CD14-positive monocyte (primary cell): Measurements from ENCODE around the gene ALKBH1. TPM values are rescaled to one million over a fixed set of nuclear protein-coding genes. Genes with fewer than 3 reads are reported as not detected.
"Not testable (repeated sequence)": the region's sequence is repeated elsewhere in the genome, so short reads cannot be mapped to it uniquely, and the experiment has no call there.

ENCODE experiments used
- DNase-seq, 3 donors: peaks; one replicate each; pipeline ENCODE4 v3.0.0-alpha.2; 2011 to 2022
- H2AFZ ChIP-seq: 2 replicates; pipeline ENCODE4 v1.6.0; 2012; ENCODE audit warnings: mild to moderate bottlenecking, low read depth, low read length, inconsistent platforms; ENCODE audit not compliant: insufficient read depth, poor library complexity, severe bottlenecking
- H3K27ac ChIP-seq, 2 donors: 1 replicate in 1 of 2; 2 replicates in 1 of 2; pipeline ENCODE4 v1.5.1; 2012 to 2013; ENCODE audit warnings: low read length in 2 of 2, control low read depth in 1 of 2, inconsistent platforms in 1 of 2, low read depth in 1 of 2, mild to moderate bottlenecking in 1 of 2
- H3K27me3 ChIP-seq, 2 donors: one replicate each; pipeline versions ENCODE4 v1.6.0 to v1.6.1; 2011 to 2013; ENCODE audit warnings: low read length in 2 of 2; ENCODE audit not compliant: control insufficient read depth in 2 of 2, insufficient read depth in 2 of 2
- H3K36me3 ChIP-seq, 2 donors: replicated peaks in 1 of 2; 1 replicate in 1 of 2; 2 replicates in 1 of 2; pipeline versions ENCODE4 v1.5.1 to v1.6.1; 2012 to 2013; ENCODE audit warnings: low read length in 2 of 2, control low read depth in 1 of 2, inconsistent platforms in 1 of 2, mild to moderate bottlenecking in 1 of 2; ENCODE audit not compliant: insufficient read depth in 2 of 2, control insufficient read depth in 1 of 2
- H3K4me1 ChIP-seq, 2 donors: 1 replicate in 1 of 2; 2 replicates in 1 of 2; pipeline versions ENCODE4 v1.5.1 to v1.6.1; 2012 to 2013; ENCODE audit warnings: low read length in 2 of 2, control low read depth in 1 of 2, inconsistent platforms in 1 of 2, mild to moderate bottlenecking in 1 of 2, moderate library complexity in 1 of 2; ENCODE audit not compliant: insufficient read depth in 2 of 2, control insufficient read depth in 1 of 2
- H3K4me2 ChIP-seq: replicated peaks from 2 replicates; pipeline ENCODE3; 2012; ENCODE audit warnings: low read length, moderate library complexity, mild to moderate bottlenecking; ENCODE audit not compliant: poor library complexity, severe bottlenecking; ENCODE audit errors: extremely low read depth
- H3K4me3 ChIP-seq, 3 experiments: fragments of 200-600 bp in 1 of 3; sonication (generic) in 1 of 3; replicated peaks in 1 of 3; 1 replicate in 2 of 3; 2 replicates in 1 of 3; pipeline ENCODE4 v1.5.1; 2011 to 2013; ENCODE audit warnings: low read length in 3 of 3, mild to moderate bottlenecking in 3 of 3, control low read depth in 2 of 3, low read depth in 2 of 3, inconsistent platforms in 1 of 3, moderate library complexity in 1 of 3
- H3K79me2 ChIP-seq: 2 replicates; pipeline ENCODE4 v1.6.0; 2012; ENCODE audit warnings: mild to moderate bottlenecking, control low read depth, inconsistent platforms, low read length, moderate library complexity; ENCODE audit not compliant: insufficient read depth
- H3K9ac ChIP-seq: 2 replicates; pipeline ENCODE4 v1.6.0; 2017; ENCODE audit warnings: low read length, mild to moderate bottlenecking; ENCODE audit not compliant: insufficient read depth, poor library complexity, severe bottlenecking
- H3K9me3 ChIP-seq, 2 donors: replicated peaks in 1 of 2; 1 replicate in 1 of 2; 2 replicates in 1 of 2; pipeline versions ENCODE4 v1.5.1 to v1.6.1; 2012 to 2013; ENCODE audit warnings: low read length in 2 of 2, control low read depth in 1 of 2; ENCODE audit not compliant: control insufficient read depth in 1 of 2, insufficient read depth in 1 of 2
- H4K20me1 ChIP-seq: 2 replicates; pipeline ENCODE4 v1.6.0; 2012; ENCODE audit warnings: mild to moderate bottlenecking, low read length, control low read depth, moderate library complexity; ENCODE audit not compliant: insufficient read depth
- H3K27ac Mint-ChIP-seq, 7 donors: one replicate each; pipeline ENCODE4 v1.8.0; 2020; ENCODE audit warnings: mild to moderate bottlenecking in 7 of 7, mixed read lengths in 7 of 7, moderate library complexity in 6 of 7, inconsistent platforms in 2 of 7
- H3K27me3 Mint-ChIP-seq, 3 donors: one replicate each; pipeline ENCODE4 v1.8.0; 2021 to 2022; ENCODE audit warnings: low read depth in 3 of 3, mild to moderate bottlenecking in 3 of 3, mixed read lengths in 3 of 3, moderate library complexity in 3 of 3, inconsistent platforms in 1 of 3
- H3K36me3 Mint-ChIP-seq, 2 donors: one replicate each; pipeline ENCODE4 v1.8.0; 2020; ENCODE audit warnings: mixed read lengths in 2 of 2, inconsistent platforms in 1 of 2, mild to moderate bottlenecking in 1 of 2
- H3K4me1 Mint-ChIP-seq: one replicate; pipeline ENCODE4 v1.8.0; 2020; ENCODE audit warnings: mild to moderate bottlenecking, mixed read lengths
- H3K4me3 Mint-ChIP-seq, 2 donors: one replicate each; pipeline ENCODE4 v1.8.0; 2020; ENCODE audit warnings: mild to moderate bottlenecking in 2 of 2, mixed read lengths in 2 of 2, moderate library complexity in 1 of 2
- H3K9me3 Mint-ChIP-seq, 7 donors: one replicate each; pipeline ENCODE4 v1.8.0; 2020 to 2022; ENCODE audit warnings: mixed read lengths in 7 of 7, mild to moderate bottlenecking in 6 of 7, moderate library complexity in 6 of 7, inconsistent platforms in 2 of 7
- WGBS: methylation state at CpG from one replicate; pipeline ENCODE4 v1.1.5; 2013; ENCODE audit warnings: missing lambda C conversion rate; ENCODE audit not compliant: insufficient coverage; 5-methylcytosine and 5-hydroxymethylcytosine counted together
- intact Hi-C, 2 donors: fragments of 100-400 bp; cut with micrococcal nuclease; formaldehyde crosslinking; loops; one replicate each; pipeline versions ENCODE4 v1.15.0 to v1.15.1; 2023
- polyA plus RNA-seq, 3 donors: library from polyadenylated mRNA; depleted of rRNA in 1 of 3; unstranded in 2 of 3; stranded (reverse) in 1 of 3; fragments of 300-500 nt in 2 of 3; fragments of >200 nt in 1 of 3; fragmentation: Illumina TruSeq in 2 of 3; gene quantifications; 1 replicate in 2 of 3; 2 replicates in 1 of 3; pipeline ENCODE4 v1.2.3, GENCODE V29; 2012 to 2021
- TF ChIP-seq, protein P1 (sequence below): fragments of 200-600 bp; IDR thresholded peaks from one replicate; pipeline ENCODE4 v1.8.0; 2022; ENCODE audit warnings: antibody characterized with exemption, mild to moderate bottlenecking

The ALKBH1 gene
- polyA plus RNA-seq, 3 donors, result 3.4 to 4.5 (median 4.2) TPM

DNA sequence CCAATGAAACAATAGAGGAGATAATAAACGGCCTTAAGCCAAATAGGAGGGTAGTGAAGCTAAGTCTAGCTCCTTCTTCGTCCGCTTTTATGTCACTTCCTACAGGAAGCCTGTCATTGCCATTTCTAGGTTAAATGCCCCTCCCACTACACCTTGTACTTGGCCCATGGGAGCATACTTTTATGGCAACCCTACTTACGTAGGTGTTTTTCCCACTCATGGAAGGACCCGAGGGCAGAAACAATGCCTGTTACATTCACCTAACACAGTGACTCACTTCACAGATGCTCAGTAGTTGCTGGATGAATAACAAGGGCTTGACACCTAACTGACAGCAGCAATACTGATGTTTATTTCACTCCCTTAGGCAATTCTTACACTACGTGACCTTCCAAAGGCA, 44.5 kb downstream of the ALKBH1 start:
- no peaks in the 10 kb centered on the region for H4K20me1 ChIP-seq
- 90% methylated on average over 2 of the region's 6 CpGs for WGBS
- no peak overlapping the region for H3K4me3 ChIP-seq
- no peak for DNase-seq
- H3K9me3 ChIP-seq, result no peaks in the 10 kb centered on the region
- no peaks in the 10 kb centered on the region for H3K27me3 ChIP-seq
- no peak overlapping the region for H2AFZ ChIP-seq
- no peak overlapping the region for H3K4me2 ChIP-seq
- H3K27ac Mint-ChIP-seq, result no peak overlapping the region
- H3K36me3 ChIP-seq, result no peaks in the 10 kb centered on the region
- H3K4me1 Mint-ChIP-seq, result peaks cover 61% of the 10 kb centered on the region
- no peak overlapping the region for H3K27ac ChIP-seq
- intact Hi-C loops, result no loop called here
- TF ChIP-seq, protein P1, sequence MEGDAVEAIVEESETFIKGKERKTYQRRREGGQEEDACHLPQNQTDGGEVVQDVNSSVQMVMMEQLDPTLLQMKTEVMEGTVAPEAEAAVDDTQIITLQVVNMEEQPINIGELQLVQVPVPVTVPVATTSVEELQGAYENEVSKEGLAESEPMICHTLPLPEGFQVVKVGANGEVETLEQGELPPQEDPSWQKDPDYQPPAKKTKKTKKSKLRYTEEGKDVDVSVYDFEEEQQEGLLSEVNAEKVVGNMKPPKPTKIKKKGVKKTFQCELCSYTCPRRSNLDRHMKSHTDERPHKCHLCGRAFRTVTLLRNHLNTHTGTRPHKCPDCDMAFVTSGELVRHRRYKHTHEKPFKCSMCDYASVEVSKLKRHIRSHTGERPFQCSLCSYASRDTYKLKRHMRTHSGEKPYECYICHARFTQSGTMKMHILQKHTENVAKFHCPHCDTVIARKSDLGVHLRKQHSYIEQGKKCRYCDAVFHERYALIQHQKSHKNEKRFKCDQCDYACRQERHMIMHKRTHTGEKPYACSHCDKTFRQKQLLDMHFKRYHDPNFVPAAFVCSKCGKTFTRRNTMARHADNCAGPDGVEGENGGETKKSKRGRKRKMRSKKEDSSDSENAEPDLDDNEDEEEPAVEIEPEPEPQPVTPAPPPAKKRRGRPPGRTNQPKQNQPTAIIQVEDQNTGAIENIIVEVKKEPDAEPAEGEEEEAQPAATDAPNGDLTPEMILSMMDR, result no peak
- peaks cover 51 to 56% of the 10 kb centered on the region in 2 donors for H3K4me1 ChIP-seq
- H3K4me3 Mint-ChIP-seq, result no peak overlapping the region
- H3K9me3 Mint-ChIP-seq, result no peaks in the 10 kb centered on the region
- H3K9ac ChIP-seq, result no peak overlapping the region
- H3K79me2 ChIP-seq, result no peaks in the 10 kb centered on the region
- peaks cover 1 to 4% of the 10 kb centered on the region in 2 donors for H3K36me3 Mint-ChIP-seq
- no peaks in the 10 kb centered on the region for H3K27me3 Mint-ChIP-seq

DNA sequence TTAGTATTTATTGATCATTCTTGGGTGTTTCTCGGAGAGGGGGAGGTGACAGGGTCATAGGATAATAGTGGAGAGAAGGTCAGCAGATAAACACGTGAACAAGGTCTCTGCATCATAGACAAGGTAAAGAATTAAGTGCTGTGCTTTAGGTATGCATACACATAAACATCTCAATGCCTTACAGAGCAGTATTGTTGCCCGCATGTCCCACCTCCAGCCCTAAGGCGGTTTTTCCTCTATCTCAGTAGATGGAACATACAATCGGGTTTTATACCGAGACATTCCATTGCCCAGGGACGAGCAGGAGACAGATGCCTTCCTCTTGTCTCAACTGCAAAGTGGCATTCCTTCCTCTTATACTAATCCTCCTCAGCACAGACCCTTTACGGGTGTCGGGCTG, 46.3 kb downstream of the ALKBH1 start:
- H3K4me2 ChIP-seq, H3K36me3 Mint-ChIP-seq, H3K9me3 Mint-ChIP-seq, H3K4me3 Mint-ChIP-seq, H3K9ac ChIP-seq, H3K27me3 Mint-ChIP-seq, H3K4me3 ChIP-seq, DNase-seq, H4K20me1 ChIP-seq, H3K27me3 ChIP-seq, H3K27ac ChIP-seq, intact Hi-C loops, H3K9me3 ChIP-seq, H3K36me3 ChIP-seq, H2AFZ ChIP-seq, H3K79me2 ChIP-seq: not testable (repeated sequence)
- 91% methylated on average over 5 of the region's 9 CpGs for WGBS
- peak overlapping the region in 3 of 7 donors; percentile 96 to 98 (median 98) for H3K27ac Mint-ChIP-seq
- H3K4me1 Mint-ChIP-seq, result peaks cover 58% of the 10 kb centered on the region
- peaks cover 52 to 56% of the 10 kb centered on the region in 2 donors for H3K4me1 ChIP-seq
